ENCODE measurements around the gene NUP35.

NUP35 gene

DNA sequence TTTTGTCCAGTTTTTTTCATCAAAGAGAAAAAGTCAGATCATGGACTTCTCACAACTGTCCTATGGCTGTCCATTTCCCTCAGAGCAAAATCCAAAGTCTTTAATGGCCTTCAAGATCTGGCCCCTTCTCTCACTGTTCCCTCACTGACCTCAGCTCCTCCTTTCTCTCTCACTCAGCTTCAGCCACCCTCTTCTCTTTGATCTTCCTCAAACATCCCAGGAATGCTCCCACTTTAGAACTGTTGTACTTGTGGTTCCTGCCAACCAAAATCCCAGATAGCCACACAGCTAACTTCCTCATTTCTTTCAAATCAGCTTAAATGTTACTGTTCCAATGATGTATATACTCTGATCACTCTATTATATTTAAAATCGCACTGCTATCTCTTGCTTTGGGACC is 82.9 kb downstream of the NUP35 start:
- H3K9me3 Mint-ChIP-seq: peaks cover 10% of the 10 kb centered on the region
- H3K4me1 Mint-ChIP-seq (ENCODE audit: low read depth): peaks cover 3% of the 10 kb centered on the region
- H3K27me3 Mint-ChIP-seq (ENCODE audit: low read depth): no peaks in the 10 kb centered on the region
- no peak for DNase-seq (ENCODE audit: low spot score)
- no peak overlapping the region for H3K27ac Mint-ChIP-seq
- peaks cover 20% of the 10 kb centered on the region for H3K36me3 Mint-ChIP-seq (ENCODE audit: low read depth)
- no peak overlapping the region for H3K4me3 Mint-ChIP-seq

DNA sequence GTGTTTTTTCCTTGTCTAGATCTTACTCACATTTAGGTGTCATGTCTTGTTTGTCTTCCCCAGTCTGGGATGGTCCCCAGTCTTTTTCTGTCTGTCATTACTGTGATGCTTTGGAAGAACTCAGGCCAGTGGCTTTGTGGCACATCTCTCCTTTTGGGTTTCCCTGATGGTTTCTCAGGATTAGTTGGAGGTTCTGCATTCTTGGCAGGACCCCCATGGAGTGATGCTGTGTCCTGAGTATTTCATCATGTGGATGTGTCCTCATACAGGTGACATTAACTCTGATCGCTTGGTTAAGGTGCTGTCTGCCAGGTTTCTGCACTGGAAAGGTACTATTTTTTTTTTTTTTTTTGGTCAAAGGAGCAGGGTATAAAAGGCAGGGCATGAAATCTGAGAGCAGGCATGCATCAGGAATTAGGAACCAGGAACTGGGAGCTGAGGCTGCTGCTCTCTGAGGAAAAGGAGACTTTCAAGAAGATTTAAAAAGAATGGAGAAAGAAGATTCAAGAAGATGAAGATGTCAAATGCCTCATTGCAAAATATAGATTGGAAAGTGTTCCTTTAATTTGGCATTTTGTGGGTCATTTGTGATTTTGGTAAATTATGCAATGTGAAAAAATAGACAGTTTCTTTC is 85.3 kb downstream of the NUP35 start:
- Mint-ChIP-seq H3K36me3 (ENCODE audit: low read depth) (peaks cover 25% of the 10 kb centered on the region), H3K4me1 (ENCODE audit: low read depth) (peaks cover 21% of the 10 kb centered on the region), H3K27me3 (ENCODE audit: low read depth) (no peaks in the 10 kb centered on the region), H3K27ac (no peak overlapping the region), H3K9me3 (peaks cover 10% of the 10 kb centered on the region), H3K4me3 (no peak overlapping the region)
- no peak for DNase-seq (ENCODE audit: low spot score)

All from T-helper 2 cell treated with Interferon-gamma antibody and Interleukin-4, amounts not matched to agents 5 μg/mL and 100 μg/mL, for 36 hours (primary cell).